ENCODE data around the gene PIGT.

DNA sequence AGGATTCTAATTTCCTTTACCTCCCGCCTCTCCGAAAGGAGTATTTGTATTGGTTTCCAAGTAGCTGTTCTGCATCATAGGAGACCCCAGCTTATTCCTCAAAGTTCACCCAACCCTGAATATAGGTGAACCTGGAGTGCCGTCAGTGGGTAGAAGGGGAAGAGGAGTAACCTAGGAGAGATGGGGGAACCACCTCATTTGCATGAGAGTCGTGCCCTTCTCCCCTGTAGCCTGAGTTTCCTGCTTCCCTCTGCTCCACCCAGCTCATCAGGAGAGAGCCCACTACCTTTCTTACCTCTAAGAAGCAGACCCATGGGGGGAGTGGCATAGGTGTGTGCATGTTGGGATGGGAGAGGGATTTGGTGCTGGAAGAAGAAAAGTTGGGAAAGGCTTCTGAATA, 36.3 kb downstream of the PIGT start:
- TF ChIP-seq, protein P1, sequence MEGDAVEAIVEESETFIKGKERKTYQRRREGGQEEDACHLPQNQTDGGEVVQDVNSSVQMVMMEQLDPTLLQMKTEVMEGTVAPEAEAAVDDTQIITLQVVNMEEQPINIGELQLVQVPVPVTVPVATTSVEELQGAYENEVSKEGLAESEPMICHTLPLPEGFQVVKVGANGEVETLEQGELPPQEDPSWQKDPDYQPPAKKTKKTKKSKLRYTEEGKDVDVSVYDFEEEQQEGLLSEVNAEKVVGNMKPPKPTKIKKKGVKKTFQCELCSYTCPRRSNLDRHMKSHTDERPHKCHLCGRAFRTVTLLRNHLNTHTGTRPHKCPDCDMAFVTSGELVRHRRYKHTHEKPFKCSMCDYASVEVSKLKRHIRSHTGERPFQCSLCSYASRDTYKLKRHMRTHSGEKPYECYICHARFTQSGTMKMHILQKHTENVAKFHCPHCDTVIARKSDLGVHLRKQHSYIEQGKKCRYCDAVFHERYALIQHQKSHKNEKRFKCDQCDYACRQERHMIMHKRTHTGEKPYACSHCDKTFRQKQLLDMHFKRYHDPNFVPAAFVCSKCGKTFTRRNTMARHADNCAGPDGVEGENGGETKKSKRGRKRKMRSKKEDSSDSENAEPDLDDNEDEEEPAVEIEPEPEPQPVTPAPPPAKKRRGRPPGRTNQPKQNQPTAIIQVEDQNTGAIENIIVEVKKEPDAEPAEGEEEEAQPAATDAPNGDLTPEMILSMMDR (IDR thresholded peaks at IDR 0.05), result no peak
- TF ChIP-seq EP300 (IDR thresholded peaks at IDR 0.05) (no peak), POLR2A (IDR thresholded peaks at IDR 0.05) (no peak)
